ENCODE data around the gene RSPH9.

Gene RSPH9

GRCh38 chr6:43669050-43669921 is 24.4 kb downstream of the RSPH9 start:
- DNase-seq: no peak

GRCh38 chr6:43669922-43670622 is 25.2 kb downstream of the RSPH9 start:
- DNase-seq: no peak

- no peak for DNase-seq
These were observed 25.8 kb downstream of the RSPH9 start for GRCh38 chr6:43670623-43670986.

GRCh38 chr6:43671011-43671800 is 26.4 kb downstream of the RSPH9 start:
- no peak for DNase-seq

GRCh38 chr6:43671801-43672690 is 27.2 kb downstream of the RSPH9 start:
- no peak for DNase-seq

- no peak for DNase-seq
These were observed 28.7 kb downstream of the RSPH9 start for GRCh38 chr6:43673444-43674084.

- DNase-seq: no peak
These were observed 29.5 kb downstream of the RSPH9 start for GRCh38 chr6:43674291-43674690.

- no peak for DNase-seq
These were observed 30.1 kb downstream of the RSPH9 start for GRCh38 chr6:43674921-43675320.

- DNase-seq: no peak
These were observed 32.2 kb downstream of the RSPH9 start for GRCh38 chr6:43676962-43677606.

- no peak for DNase-seq
These were observed 32.9 kb downstream of the RSPH9 start for GRCh38 chr6:43677759-43678158.

- DNase-seq: no peak
These were observed 33.5 kb downstream of the RSPH9 start for GRCh38 chr6:43678341-43678740.

GRCh38 chr6:43679057-43679456 is 34.2 kb downstream of the RSPH9 start:
- no peak for DNase-seq

GRCh38 chr6:43680308-43681200 is 35.7 kb downstream of the RSPH9 start:
- DNase-seq: no peak

GRCh38 chr6:43681303-43681702 is 36.5 kb downstream of the RSPH9 start:
- DNase-seq: no peak

GRCh38 chr6:43682724-43683429 is 38.0 kb downstream of the RSPH9 start:
- no peak for DNase-seq

GRCh38 chr6:43683708-43684455 is 39.0 kb downstream of the RSPH9 start:
- no peak for DNase-seq

- DNase-seq: no peak
These were observed 42.2 kb downstream of the RSPH9 start for GRCh38 chr6:43687079-43687436.

GRCh38 chr6:43687437-43688347 is 42.9 kb downstream of the RSPH9 start, which contains the start of gene MRPS18A:
MRPS18A (minus strand) TSS chr6:43687791; CDS start chr6:43687779, 12 bp downstream.
- peak; percentile 72 for DNase-seq

Measured in NCI-H2029 treated with DMSO at 0.1 percent for 48 hours (cell line).